Neural cell (in vitro differentiated cells): Measurements from ENCODE around the gene KIF20A. TPM values are rescaled to one million over a fixed set of nuclear protein-coding genes. Genes with fewer than 3 reads are reported as not detected.

Experiments used
- H2AFZ ChIP-seq: fragments of 200-600, 300-800 bp; sonication (generic), shearing (Covaris generic); 2 replicates; pipeline ENCODE4 v1.6.0; 2014; ENCODE audit warnings: low read depth, mild to moderate bottlenecking, antibody characterized with exemption, low read length, moderate library complexity
- H3F3A ChIP-seq: fragments of 200-600 bp; shearing (Covaris generic); 2 replicates; pipeline ENCODE4 v1.6.1; 2016; ENCODE audit warnings: mild to moderate bottlenecking, moderate library complexity, mixed read lengths, antibody characterized with exemption, low read length; ENCODE audit not compliant: insufficient read depth, poor library complexity, severe bottlenecking
- H3K27ac ChIP-seq: fragments of 200-600, 300-800 bp; sonication (generic), shearing (Covaris generic); 2 replicates; pipeline ENCODE4 v1.5.1; 2014; ENCODE audit warnings: mild to moderate bottlenecking, low read length, moderate library complexity
- H3K27me3 ChIP-seq: fragments of 300-800, 200-600 bp; sonication (generic), shearing (Covaris generic); 2 replicates; pipeline ENCODE4 v1.6.0; 2014; ENCODE audit warnings: mild to moderate bottlenecking, low read depth, low read length, moderate library complexity; ENCODE audit not compliant: insufficient read depth
- H3K36me3 ChIP-seq: fragments of 300-800, 200-600 bp; sonication (generic), shearing (Covaris generic); 2 replicates; pipeline ENCODE4 v1.5.1; 2014; ENCODE audit warnings: mild to moderate bottlenecking, antibody characterized with exemption, low read length, moderate library complexity; ENCODE audit not compliant: insufficient read depth
- H3K4me2 ChIP-seq: fragments of 300-800, 200-600 bp; sonication (generic), shearing (Covaris generic); 2 replicates; pipeline ENCODE4 v1.6.0; 2014; ENCODE audit warnings: mild to moderate bottlenecking, low read length
- H3K4me3 ChIP-seq: fragments of 300-800, 200-600 bp; sonication (generic), shearing (Covaris generic); 2 replicates; pipeline ENCODE4 v1.5.1; 2014; ENCODE audit warnings: mild to moderate bottlenecking, low read length, moderate library complexity
- H3K79me2 ChIP-seq: fragments of 200-600 bp; shearing (Covaris generic); replicated peaks from 2 replicates; pipeline ENCODE4 v1.6.0; 2014; ENCODE audit warnings: mild to moderate bottlenecking, low read length, moderate library complexity; ENCODE audit not compliant: insufficient read depth
- H3K9ac ChIP-seq: fragments of 300-800, 200-600 bp; sonication (generic), shearing (Covaris generic); 2 replicates; pipeline ENCODE4 v1.6.1; 2016; ENCODE audit warnings: mild to moderate bottlenecking, low read length, mixed read lengths
- H3K9me2 ChIP-seq: fragments of 200-600 bp; shearing (Covaris generic); 2 replicates; pipeline ENCODE4 v1.6.1; 2016; ENCODE audit warnings: mild to moderate bottlenecking, low read length, mixed read lengths; ENCODE audit not compliant: insufficient read depth
- H3K9me3 ChIP-seq: fragments of 200-600, 300-800 bp; sonication (generic), shearing (Covaris generic); 2 replicates; pipeline ENCODE4 v1.6.1; 2016; ENCODE audit warnings: mild to moderate bottlenecking, mixed run types, low read length, moderate library complexity, mixed read lengths
- H4K20me1 ChIP-seq: fragments of 200-600 bp; shearing (Covaris generic); 2 replicates; pipeline ENCODE4 v1.6.1; 2016; ENCODE audit warnings: mild to moderate bottlenecking, mixed run types; ENCODE audit not compliant: insufficient read depth
- EP300 ChIP-seq: fragments of 450-650 bp; conservative IDR thresholded peaks from 2 replicates; pipeline ENCODE4 v1.6.1; 2014; ENCODE audit warnings: antibody characterized with exemption, mild to moderate bottlenecking, moderate library complexity; ENCODE audit not compliant: poor library complexity, severe bottlenecking
- EZH2 ChIP-seq: fragments of 200-600, 300-800 bp; shearing (Covaris generic), sonication (generic); IDR thresholded peaks from 2 replicates; pipeline ENCODE4 v1.6.1; 2014; ENCODE audit warnings: antibody characterized with exemption, low read length, borderline replicate concordance, mild to moderate bottlenecking; ENCODE audit not compliant: insufficient read depth, poor library complexity, severe bottlenecking
- MXI1 ChIP-seq: fragments of 450-650 bp; conservative IDR thresholded peaks from 2 replicates; pipeline ENCODE4 v1.6.1; 2014; ENCODE audit warnings: antibody characterized with exemption, mild to moderate bottlenecking; ENCODE audit not compliant: poor library complexity, severe bottlenecking
- POLR2AphosphoS5 ChIP-seq: IDR thresholded peaks from 2 replicates; pipeline ENCODE4 v1.6.1; 2012
- RAD21 ChIP-seq: fragments of 450-650 bp; conservative IDR thresholded peaks from 2 replicates; pipeline ENCODE4 v1.6.1; 2014; ENCODE audit warnings: antibody characterized with exemption, mild to moderate bottlenecking, moderate library complexity
- SMC3 ChIP-seq: fragments of 450-650 bp; conservative IDR thresholded peaks from 2 replicates; pipeline ENCODE4 v1.6.1; 2014; ENCODE audit warnings: antibody characterized with exemption, mild to moderate bottlenecking, moderate library complexity; ENCODE audit not compliant: poor library complexity
- TAF1 ChIP-seq: IDR thresholded peaks from 2 replicates; pipeline ENCODE4 v1.6.1; 2012; ENCODE audit warnings: low read depth
- polyA plus RNA-seq: library from polyadenylated mRNA; depleted of rRNA; stranded (reverse); fragments of >200 nt; gene quantifications from 2 replicates; pipeline ENCODE4 v1.2.3, GENCODE V29; 2014
- TF ChIP-seq, protein P1 (sequence below): IDR thresholded peaks from 2 replicates; pipeline ENCODE4 v1.6.1; 2012; ENCODE audit warnings: borderline replicate concordance
- TF ChIP-seq, protein P2 (sequence below): fragments of 450-650 bp; IDR thresholded peaks from 2 replicates; pipeline ENCODE4 v1.5.1; 2014; ENCODE audit warnings: antibody characterized with exemption, mild to moderate bottlenecking, moderate library complexity; ENCODE audit not compliant: poor library complexity, severe bottlenecking

KIF20A gene
- polyA plus RNA-seq, 1 donor from 2014 or later: 2.1 TPM

DNA sequence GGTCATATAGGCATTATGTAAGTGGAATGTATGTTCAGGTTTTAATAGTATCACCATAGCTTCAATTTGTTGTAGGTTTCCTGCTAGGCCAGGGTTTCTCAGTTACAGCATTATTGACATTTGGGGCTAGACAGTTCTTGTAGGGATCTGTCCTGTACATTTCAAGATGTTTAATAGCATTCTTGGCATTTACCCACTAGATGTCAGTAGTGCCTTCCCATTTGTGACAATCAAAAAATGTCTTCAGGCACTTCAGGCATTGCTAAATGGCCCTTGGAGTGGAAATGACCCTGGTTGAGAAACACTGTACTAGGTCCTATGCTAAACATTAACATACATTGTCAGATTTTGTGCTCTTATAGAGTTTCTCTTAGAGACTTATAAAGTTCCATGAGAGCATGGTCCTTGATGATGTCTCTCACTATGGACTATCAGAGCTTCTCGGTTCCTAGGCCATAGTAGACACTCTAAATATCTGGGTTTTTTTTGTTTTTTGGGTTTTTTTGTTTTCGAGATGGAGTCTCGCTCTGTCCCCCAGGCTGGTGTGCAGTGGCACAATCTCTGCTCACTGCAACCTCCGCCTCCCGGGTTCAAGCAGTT, 1.4 kb downstream of the KIF20A start:
- H2AFZ ChIP-seq: no peak overlapping the region
- H3K4me3 ChIP-seq: no peak overlapping the region
- no peaks in the 10 kb centered on the region for H3K9me2 ChIP-seq
- no peak overlapping the region for H3K9ac ChIP-seq
- no peaks in the 10 kb centered on the region for H3K27me3 ChIP-seq
- no peaks in the 10 kb centered on the region for H4K20me1 ChIP-seq
- no peaks in the 10 kb centered on the region for H3K36me3 ChIP-seq
- H3K27ac ChIP-seq: no peak overlapping the region
- H3F3A ChIP-seq: no peaks in the 10 kb centered on the region
- TF ChIP-seq SMC3 (peak; percentile 78), RAD21 (peak; percentile 87), EP300 (no peak), TAF1 (no peak), MXI1 (no peak), POLR2AphosphoS5 (no peak), EZH2 (no peak)
- TF ChIP-seq, protein P1, sequence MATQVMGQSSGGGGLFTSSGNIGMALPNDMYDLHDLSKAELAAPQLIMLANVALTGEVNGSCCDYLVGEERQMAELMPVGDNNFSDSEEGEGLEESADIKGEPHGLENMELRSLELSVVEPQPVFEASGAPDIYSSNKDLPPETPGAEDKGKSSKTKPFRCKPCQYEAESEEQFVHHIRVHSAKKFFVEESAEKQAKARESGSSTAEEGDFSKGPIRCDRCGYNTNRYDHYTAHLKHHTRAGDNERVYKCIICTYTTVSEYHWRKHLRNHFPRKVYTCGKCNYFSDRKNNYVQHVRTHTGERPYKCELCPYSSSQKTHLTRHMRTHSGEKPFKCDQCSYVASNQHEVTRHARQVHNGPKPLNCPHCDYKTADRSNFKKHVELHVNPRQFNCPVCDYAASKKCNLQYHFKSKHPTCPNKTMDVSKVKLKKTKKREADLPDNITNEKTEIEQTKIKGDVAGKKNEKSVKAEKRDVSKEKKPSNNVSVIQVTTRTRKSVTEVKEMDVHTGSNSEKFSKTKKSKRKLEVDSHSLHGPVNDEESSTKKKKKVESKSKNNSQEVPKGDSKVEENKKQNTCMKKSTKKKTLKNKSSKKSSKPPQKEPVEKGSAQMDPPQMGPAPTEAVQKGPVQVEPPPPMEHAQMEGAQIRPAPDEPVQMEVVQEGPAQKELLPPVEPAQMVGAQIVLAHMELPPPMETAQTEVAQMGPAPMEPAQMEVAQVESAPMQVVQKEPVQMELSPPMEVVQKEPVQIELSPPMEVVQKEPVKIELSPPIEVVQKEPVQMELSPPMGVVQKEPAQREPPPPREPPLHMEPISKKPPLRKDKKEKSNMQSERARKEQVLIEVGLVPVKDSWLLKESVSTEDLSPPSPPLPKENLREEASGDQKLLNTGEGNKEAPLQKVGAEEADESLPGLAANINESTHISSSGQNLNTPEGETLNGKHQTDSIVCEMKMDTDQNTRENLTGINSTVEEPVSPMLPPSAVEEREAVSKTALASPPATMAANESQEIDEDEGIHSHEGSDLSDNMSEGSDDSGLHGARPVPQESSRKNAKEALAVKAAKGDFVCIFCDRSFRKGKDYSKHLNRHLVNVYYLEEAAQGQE: no peak
- TF ChIP-seq, protein P2, sequence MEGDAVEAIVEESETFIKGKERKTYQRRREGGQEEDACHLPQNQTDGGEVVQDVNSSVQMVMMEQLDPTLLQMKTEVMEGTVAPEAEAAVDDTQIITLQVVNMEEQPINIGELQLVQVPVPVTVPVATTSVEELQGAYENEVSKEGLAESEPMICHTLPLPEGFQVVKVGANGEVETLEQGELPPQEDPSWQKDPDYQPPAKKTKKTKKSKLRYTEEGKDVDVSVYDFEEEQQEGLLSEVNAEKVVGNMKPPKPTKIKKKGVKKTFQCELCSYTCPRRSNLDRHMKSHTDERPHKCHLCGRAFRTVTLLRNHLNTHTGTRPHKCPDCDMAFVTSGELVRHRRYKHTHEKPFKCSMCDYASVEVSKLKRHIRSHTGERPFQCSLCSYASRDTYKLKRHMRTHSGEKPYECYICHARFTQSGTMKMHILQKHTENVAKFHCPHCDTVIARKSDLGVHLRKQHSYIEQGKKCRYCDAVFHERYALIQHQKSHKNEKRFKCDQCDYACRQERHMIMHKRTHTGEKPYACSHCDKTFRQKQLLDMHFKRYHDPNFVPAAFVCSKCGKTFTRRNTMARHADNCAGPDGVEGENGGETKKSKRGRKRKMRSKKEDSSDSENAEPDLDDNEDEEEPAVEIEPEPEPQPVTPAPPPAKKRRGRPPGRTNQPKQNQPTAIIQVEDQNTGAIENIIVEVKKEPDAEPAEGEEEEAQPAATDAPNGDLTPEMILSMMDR: peak; percentile 85
- H3K9me3 ChIP-seq: no peaks in the 10 kb centered on the region
- no peak overlapping the region for H3K4me2 ChIP-seq
- H3K79me2 ChIP-seq: peaks cover 48% of the 10 kb centered on the region

DNA sequence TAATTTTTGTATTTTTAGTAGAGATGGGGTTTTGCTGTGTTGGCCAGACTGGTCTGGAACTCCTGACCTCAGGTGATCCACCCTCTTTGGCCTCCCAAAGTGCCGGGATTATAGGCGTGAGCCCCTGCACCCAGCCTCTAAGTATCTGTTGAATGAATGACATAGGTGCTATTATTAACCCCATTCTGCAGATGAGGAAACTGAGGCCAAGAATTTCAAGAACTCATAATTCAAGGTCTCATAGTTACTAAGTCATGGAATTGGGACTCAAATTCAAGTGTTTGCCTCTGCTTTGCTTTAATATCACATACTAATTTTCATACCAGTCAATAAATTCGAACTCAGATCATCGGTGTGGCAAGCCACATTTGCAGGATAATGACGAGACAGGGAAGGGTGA, 1.9 kb downstream of the KIF20A start:
- peaks cover 45% of the 10 kb centered on the region for H3K79me2 ChIP-seq
- H3F3A ChIP-seq: no peaks in the 10 kb centered on the region
- H2AFZ ChIP-seq: no peak overlapping the region
- H3K4me3 ChIP-seq: no peak overlapping the region
- H3K4me2 ChIP-seq: no peak overlapping the region
- H4K20me1 ChIP-seq: no peaks in the 10 kb centered on the region
- H3K27ac ChIP-seq: no peak overlapping the region
- H3K27me3 ChIP-seq: no peaks in the 10 kb centered on the region
- no peak overlapping the region for H3K9ac ChIP-seq
- no peaks in the 10 kb centered on the region for H3K36me3 ChIP-seq
- no peaks in the 10 kb centered on the region for H3K9me3 ChIP-seq
- H3K9me2 ChIP-seq: no peaks in the 10 kb centered on the region
- TF ChIP-seq EZH2 (no peak), POLR2AphosphoS5 (no peak), TAF1 (no peak), MXI1 (no peak), SMC3 (no peak), EP300 (no peak), RAD21 (no peak)
- TF ChIP-seq, protein P2: no peak
- TF ChIP-seq, protein P1: no peak
